GM21529 (cell line): ENCODE measurements around the gene GFPT2.

ENCODE experiments used
- ATAC-seq: cut with Tn5 transposase; IDR thresholded peaks from one replicate; pipeline ENCODE4 v1.9.1; 2021; ENCODE audit not compliant: unreplicated experiment

Gene GFPT2

DNA sequence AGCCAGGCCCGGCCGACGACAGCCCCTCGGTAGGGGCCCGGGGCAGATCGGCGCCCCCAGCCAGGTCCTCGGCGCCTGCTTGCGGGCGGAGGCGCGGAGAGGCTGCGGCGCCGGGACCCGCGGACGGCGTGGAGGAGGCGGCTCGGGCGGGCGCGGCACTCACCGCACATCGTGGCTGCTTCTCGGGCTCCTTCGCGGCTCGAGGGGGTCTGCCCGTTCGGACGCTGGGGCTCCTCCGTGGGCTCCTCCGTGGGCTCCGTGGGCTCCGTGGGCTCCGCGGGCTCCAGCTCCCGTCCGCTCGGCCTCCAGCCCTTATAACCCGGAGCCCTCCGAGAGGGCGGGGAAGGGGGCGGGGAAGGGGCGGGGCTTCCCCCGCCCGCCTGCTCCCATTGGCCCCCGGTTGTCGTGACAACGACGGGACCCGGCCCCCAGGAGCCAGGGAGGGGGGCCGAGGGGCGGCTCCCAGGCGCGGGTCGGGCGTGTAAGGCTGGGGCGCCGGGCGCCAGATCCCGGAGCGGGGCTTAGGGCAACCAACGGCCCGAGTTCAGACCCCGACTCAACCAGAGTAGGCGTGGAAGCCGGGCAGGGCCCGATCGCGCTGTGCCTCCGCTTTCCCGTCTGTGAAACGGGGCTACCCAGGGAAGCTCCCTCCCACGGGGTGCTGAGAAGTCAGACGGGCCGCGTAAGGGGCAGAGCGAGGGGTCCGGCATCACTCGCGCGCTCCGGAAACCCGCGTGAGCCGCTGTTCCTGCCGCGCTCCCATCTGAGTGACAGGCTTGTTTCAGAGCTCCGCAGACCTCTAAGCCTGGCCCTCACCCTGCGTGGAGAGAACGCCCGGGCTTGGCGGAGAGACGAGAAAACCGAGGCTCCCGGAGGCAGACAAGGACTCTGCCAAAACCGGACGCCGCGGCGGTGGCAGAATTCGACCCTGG lies at the start of gene GFPT2:
Gene GFPT2, minus strand, starts transcription at position 289 of the 932 bp plus-strand sequence. Its CDS starts 119 bp downstream, at position 170.
- peak; percentile 77 for ATAC-seq

DNA sequence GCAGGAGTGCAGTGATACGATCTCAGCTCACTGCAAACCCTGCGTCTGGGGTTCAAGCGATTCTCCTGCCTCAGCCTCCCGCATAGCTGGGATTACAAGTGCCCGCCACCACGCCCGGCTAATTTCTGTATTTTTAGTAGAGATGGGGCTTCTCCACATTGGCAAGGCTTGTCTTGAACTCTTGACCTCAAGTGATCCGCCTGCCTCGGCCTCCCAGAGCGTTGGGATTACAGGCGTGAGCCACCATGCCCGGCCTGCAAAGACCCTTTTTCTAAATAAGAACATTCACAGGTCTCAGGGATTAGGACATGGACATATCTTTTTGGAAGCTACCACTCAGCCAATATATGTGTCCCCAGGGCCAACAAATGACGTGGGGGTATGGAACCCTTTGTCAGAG lies 49.6 kb upstream of the GFPT2 start:
- ATAC-seq = no peak

GRCh38 chr5:180401229-180401907 lies 48.2 kb upstream of the GFPT2 start:
- no peak for ATAC-seq

GRCh38 chr5:180400416-180400815 lies 47.3 kb upstream of the GFPT2 start:
- no peak for ATAC-seq

DNA sequence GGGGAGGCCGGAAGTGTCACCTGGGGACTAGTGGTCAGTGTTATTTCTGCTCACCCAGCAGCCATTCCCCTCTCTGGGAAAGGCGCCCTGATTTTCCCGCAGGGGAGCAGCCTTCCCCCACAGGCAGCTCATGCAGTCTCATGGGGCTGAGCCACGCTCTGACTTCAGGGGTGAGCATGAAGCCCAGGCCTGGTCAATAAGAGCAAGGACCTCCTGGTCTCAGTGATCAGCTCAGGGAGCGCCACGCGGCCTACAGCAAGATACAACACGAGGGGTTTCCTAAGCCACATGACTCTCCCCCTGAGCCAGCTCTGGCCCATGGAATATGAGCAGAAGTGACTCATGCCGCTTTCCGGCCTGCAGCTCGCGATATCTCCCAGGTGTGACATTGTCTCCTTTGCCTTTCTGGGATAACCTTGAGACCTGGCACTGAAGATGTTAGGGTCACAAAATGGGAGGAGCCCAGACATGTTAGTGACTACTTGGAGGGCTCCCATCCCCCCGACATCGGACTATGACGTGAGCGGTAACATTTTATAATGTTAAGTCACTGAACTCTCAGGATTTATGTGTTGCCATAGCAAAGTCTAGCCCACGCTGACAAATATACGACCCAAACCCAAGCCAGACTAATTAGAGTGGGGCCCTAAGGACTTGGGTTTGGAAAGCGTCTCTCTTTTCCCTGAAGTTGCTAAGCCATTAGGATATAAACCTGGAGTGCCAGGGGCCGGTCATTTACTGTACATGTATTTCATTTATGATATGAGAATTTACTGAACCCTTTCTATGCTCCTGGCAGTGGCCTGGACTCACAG lies 46.5 kb upstream of the GFPT2 start:
- ATAC-seq = no peak

- no peak for ATAC-seq
Observed at GRCh38 chr5:180396926-180397325, 43.8 kb upstream of the GFPT2 start.

DNA sequence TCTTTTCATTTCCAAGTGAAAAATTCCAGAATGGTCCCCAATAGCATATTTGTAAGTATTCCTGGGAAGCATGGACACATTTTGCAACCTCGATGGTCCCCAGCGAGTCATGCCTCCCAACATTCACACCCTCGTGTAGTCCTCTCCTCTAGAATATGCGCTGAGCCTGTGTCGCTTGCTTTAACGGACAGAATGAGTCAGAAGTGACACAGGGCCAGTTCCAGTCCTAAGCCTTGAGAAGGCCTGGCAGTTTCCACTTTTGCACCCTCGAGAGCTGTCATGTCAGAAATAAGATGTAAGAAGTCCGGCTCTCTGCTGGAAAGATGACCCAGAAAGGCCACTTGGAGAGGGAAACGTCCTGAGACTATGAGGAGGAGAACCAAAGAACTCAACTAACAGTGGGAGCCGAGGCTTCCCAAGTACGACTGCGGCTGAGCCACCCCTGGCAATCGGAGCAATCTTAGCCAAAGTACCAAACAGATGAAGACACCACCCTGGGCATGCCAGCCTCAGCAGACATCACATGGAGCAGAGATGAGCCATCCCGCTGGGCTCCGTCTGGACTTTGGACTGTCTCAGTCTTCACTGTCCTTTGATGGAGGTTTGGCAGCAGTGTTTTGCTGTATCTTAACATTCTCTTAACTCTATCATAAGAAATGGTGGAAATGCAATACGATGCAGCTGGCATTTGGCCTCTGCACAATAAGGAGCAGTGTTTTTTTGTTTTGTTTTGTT lies 42.6 kb upstream of the GFPT2 start:
- no peak for ATAC-seq

DNA sequence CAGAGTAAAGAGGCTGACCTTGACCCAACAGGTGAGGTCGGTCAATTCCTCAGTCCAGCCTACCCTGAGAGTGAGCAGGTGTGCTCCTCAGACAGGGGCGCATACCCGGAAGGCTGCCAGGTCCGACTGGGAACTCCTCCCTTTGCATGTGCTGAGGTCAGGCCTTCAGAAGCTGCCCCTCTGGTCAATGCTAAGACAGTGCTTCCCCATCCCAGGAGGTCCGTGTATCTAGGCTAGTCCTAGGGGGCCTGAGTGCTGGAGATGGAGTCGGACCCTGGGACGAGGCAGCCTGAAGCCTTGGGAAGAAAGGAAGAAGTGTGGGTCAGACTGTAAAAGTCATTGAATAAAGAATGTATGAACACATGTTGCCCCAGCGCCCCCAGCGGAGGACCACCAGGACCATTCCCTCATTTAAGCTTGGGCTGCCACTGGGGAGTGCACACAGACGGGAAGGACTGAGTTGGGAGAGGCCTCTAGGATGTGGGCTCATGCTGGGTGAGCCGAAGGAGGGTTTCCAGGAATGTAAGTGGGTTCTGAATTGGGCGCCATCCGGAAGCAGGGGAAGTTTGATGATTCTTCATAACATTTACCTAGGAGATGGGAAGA lies 41.0 kb upstream of the GFPT2 start:
- ATAC-seq = no peak

DNA sequence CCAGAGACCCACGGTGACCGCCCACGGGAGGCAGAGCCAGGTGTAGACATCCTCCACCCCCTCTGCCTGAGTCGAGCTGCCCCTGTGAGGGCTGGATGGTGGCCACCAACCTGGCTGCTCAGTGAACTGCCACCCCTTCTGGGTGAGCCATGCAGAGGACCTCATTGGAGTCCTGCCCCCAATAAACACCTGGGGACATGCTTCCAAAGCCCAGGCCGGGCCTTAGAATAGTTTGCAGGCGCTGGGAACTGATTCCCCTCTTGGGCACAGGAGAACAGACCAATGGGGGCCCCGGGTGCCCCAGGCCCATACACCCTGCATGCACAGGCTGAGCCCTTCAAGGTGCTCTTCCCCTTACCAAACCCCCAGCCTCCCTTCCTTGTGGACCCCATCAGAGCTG lies 38.1 kb upstream of the GFPT2 start:
- ATAC-seq = no peak

GRCh38 chr5:180390441-180391190 lies 37.5 kb upstream of the GFPT2 start:
- ATAC-seq = no peak

DNA sequence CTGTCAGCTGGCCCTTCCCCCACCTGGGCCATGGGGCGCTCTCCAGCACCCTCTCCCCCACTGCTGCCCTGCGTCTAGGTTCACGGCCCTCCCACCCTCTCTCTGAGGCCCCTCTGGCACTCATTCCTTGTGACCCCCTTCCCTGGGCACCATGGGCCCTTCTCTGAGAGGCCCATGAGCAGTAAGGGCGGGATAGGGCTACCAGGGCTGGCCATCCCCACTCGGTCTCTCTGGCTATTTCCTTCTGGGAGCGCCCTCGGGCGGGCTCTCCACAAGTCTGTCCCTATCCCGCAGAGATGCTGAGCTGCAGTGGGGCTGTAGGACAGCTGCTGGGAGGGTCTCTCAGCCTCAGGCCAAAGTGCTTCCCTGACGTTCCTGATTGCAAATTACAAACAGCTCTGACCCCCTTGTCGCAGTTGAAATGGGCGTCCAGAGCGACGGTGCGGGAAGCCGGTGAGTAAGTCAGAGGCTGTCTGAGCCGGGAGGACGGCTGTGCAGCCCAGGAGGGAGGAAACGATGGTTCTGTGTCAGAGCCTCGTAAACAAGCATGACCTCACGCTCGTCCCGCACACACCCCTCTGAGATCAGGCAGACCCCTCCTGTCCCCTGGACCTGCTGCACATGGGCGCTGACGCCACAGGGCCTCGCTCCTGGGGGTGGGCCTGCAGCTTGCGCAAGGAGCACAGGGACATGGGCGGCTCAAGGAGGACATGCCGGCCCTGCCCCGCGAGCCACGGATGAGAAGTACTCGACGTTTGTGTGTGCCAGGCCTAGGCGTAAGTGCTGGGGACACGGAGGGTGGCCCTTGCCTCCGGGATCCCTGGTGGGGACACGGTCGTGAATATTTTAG lies 36.3 kb upstream of the GFPT2 start:
- ATAC-seq = no peak

DNA sequence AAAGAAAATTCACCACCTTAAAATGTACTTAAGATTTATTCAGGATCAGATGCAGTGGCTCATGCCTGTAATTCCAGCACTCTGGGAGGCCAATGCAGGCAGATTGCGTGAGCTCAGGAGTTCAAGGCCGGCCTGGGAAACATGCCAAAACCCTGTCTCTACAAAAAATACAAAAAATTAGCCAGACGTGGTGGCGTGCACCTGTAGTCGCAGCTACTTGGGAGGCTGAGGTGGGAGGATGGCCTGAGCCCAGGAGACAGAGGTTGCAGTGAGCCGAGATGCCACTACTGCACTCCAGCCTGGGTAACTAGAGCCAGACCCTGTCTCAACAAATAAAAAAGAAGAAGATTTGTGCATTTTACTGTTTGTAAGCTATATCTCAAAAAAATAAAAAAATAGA lies 34.7 kb upstream of the GFPT2 start:
- no peak for ATAC-seq

DNA sequence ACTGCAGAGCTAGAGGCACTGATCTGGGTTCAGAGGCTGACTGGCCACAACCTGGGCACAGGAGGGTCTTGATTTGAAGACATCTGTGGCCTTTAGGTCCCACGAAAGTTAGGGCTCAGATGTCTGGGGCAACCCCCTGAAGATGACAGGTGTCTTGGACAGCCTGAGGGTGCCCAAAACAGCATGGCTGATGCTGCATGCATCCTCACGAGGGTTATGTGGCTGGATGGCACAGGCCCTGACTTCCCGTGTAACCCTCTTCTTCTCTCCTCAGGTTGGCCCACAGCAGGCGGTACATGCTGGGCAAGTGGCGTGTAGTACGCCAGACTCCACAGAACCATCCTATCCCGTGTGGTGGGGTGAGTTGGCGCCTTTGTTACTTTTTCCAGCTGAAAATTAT lies 29.8 kb upstream of the GFPT2 start:
- ATAC-seq = no peak

DNA sequence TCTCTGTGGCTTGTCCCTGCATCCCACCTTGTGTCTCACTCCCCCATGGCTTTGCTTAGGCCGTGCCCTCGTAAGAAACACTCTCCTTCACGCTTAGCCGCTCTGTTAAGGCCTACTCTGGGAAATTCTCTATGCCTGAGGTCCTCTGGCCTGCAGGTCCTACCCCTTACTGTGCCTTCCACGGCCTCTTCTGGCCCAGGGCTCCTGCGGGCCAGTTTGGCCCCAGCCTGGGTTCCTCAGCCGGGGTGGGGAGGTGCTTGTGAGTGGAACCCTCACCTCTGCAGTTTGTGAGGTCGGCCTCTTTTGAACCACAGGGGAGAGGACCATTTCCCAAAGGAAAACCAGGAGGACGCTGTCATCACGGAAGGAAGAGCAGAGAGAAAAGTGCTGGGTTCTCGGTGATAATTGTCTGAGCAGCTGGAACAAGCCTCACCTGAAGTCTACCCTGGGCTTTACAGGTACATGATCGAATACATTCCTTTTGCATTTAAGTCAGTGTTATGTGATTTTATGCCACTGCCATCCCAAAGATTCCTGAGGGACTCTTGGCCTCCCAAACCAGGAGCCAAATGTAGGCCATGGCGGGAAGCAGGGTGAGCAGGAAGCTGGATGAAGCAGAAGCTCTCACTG lies 28.8 kb upstream of the GFPT2 start:
- ATAC-seq = no peak

- ATAC-seq = no peak
Observed at GRCh38 chr5:180381428-180381827, 28.3 kb upstream of the GFPT2 start.

- ATAC-seq = no peak
Observed at GRCh38 chr5:180380856-180381255, 27.7 kb upstream of the GFPT2 start.

DNA sequence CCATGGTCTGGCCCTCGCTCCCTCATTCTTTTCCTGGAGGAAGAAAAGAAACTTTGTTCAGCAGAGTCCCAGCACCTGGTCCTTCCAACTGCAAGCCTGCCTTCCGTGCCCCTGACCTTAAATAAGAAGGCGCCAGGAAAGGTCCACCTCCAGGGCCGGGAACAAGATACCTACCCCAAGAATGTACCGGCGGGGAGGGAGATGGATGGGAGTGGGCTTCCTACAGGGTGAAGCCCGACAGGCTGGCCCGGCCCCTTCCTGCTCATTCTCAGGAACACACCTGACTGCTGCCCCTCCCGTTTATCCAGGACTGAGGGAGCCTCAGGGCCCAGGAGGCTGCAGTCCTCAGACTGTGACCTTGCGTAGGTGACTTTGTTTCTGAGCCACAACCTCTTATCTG lies 27.3 kb upstream of the GFPT2 start:
- no peak for ATAC-seq

GRCh38 chr5:180379355-180380070 lies 26.4 kb upstream of the GFPT2 start:
- ATAC-seq = no peak
